ENCODE measurements around the gene DENND1B. TPM values are rescaled to one million over a fixed set of nuclear protein-coding genes. Genes with fewer than 3 reads are reported as not detected.

The DENND1B gene
- total and polyA plus RNA-seq, 2 experiments from 2014 or later, result 3.7 to 18.6 TPM

- H2AFZ ChIP-seq, result no peak overlapping the region
- H3K27ac ChIP-seq, result no peak overlapping the region
- H3K36me3 ChIP-seq (replicated peaks; ENCODE audit: insufficient read depth, low read depth), result no peaks in the 10 kb centered on the region
- no peaks in the 10 kb centered on the region for H3K79me2 ChIP-seq
- DNase-seq (ENCODE audit: low spot score), result peak; percentile 14
- no peaks in the 10 kb centered on the region for H3K9me3 ChIP-seq (ENCODE audit: low read depth)
- no peak overlapping the region for H3K4me2 ChIP-seq
- no peaks in the 10 kb centered on the region for H3K9me2 ChIP-seq (replicated peaks; ENCODE audit: insufficient read depth)
- H3K4me3 ChIP-seq, result no peak overlapping the region
- WGBS (ENCODE audit: low lambda C conversion rate, missing lambda C conversion rate), result 51% methylated on average over 3 of the region's 3 CpGs
- no peaks in the 10 kb centered on the region for H3K4me1 ChIP-seq (ENCODE audit: insufficient read depth)
- TF ChIP-seq CTCF (IDR thresholded peaks at IDR 0.05; ENCODE audit: poor library complexity), result no peak
- TF ChIP-seq EZH2 (IDR thresholded peaks at IDR 0.05; ENCODE audit: borderline replicate concordance), result no peak
- no peak for TF ChIP-seq EZH2phosphoT487 (IDR thresholded peaks at IDR 0.05; ENCODE audit: low read depth, severe bottlenecking, unreplicated experiment)
- H4K20me1 ChIP-seq (ENCODE audit: insufficient read depth, poor library complexity, severe bottlenecking), result no peaks in the 10 kb centered on the region
- H3K27me3 ChIP-seq, result no peaks in the 10 kb centered on the region
Observed at GRCh38 chr1:197485790-197486189, 289.5 kb downstream of the DENND1B start.

GRCh38 chr1:197481101-197481500 lies 294.2 kb downstream of the DENND1B start:
- DNase-seq (ENCODE audit: low spot score), result no peak
- no peaks in the 10 kb centered on the region for H4K20me1 ChIP-seq (ENCODE audit: insufficient read depth, poor library complexity, severe bottlenecking)
- TF ChIP-seq CTCF (IDR thresholded peaks at IDR 0.05; ENCODE audit: poor library complexity), result no peak
- no peak for TF ChIP-seq EZH2phosphoT487 (IDR thresholded peaks at IDR 0.05; ENCODE audit: low read depth, severe bottlenecking, unreplicated experiment)
- TF ChIP-seq EZH2 (IDR thresholded peaks at IDR 0.05; ENCODE audit: borderline replicate concordance), result no peak

GRCh38 chr1:197480446-197480845 lies 294.8 kb downstream of the DENND1B start:
- no peaks in the 10 kb centered on the region for H3K27me3 ChIP-seq
- no peaks in the 10 kb centered on the region for H3K79me2 ChIP-seq
- 84% methylated on average over 6 of the region's 6 CpGs for WGBS (ENCODE audit: low lambda C conversion rate, missing lambda C conversion rate)
- H3K36me3 ChIP-seq (replicated peaks; ENCODE audit: insufficient read depth, low read depth), result no peaks in the 10 kb centered on the region
- no peak overlapping the region for H2AFZ ChIP-seq
- no peak overlapping the region for H3K4me2 ChIP-seq
- TF ChIP-seq EZH2 (IDR thresholded peaks at IDR 0.05; ENCODE audit: borderline replicate concordance) (no peak), EZH2phosphoT487 (IDR thresholded peaks at IDR 0.05; ENCODE audit: low read depth, severe bottlenecking, unreplicated experiment) (no peak), CTCF (IDR thresholded peaks at IDR 0.05; ENCODE audit: poor library complexity) (no peak)
- no peak overlapping the region for H3K4me3 ChIP-seq
- no peak overlapping the region for H3K27ac ChIP-seq
- DNase-seq (ENCODE audit: low spot score), result no peak
- H3K4me1 ChIP-seq (ENCODE audit: insufficient read depth), result no peaks in the 10 kb centered on the region
- H4K20me1 ChIP-seq (ENCODE audit: insufficient read depth, poor library complexity, severe bottlenecking), result no peaks in the 10 kb centered on the region
- H3K9me2 ChIP-seq (replicated peaks; ENCODE audit: insufficient read depth), result no peaks in the 10 kb centered on the region
- no peaks in the 10 kb centered on the region for H3K9me3 ChIP-seq (ENCODE audit: low read depth)

More at GRCh38 chr1:197481101-197481500, 294.2 kb downstream of the DENND1B start:
- Histone ChIP-seq H3K4me3 (no peak overlapping the region), H3K4me1 (ENCODE audit: insufficient read depth) (no peaks in the 10 kb centered on the region), H3K4me2 (no peak overlapping the region), H3K27me3 (no peaks in the 10 kb centered on the region), H3K9me3 (ENCODE audit: low read depth) (no peaks in the 10 kb centered on the region), H3K79me2 (no peaks in the 10 kb centered on the region), H3K27ac (no peak overlapping the region), H3K9me2 (replicated peaks; ENCODE audit: insufficient read depth) (no peaks in the 10 kb centered on the region), H2AFZ (no peak overlapping the region), H3K36me3 (replicated peaks; ENCODE audit: insufficient read depth, low read depth) (no peaks in the 10 kb centered on the region)
- WGBS (ENCODE audit: low lambda C conversion rate, missing lambda C conversion rate), result 46% methylated on average over 4 of the region's 4 CpGs

GRCh38 chr1:197472141-197472540 lies 303.1 kb downstream of the DENND1B start:
- Histone ChIP-seq H3K79me2 (no peaks in the 10 kb centered on the region), H4K20me1 (ENCODE audit: insufficient read depth, poor library complexity, severe bottlenecking) (no peaks in the 10 kb centered on the region), H3K4me2 (no peak overlapping the region), H3K9me3 (ENCODE audit: low read depth) (no peaks in the 10 kb centered on the region), H3K9me2 (replicated peaks; ENCODE audit: insufficient read depth) (no peaks in the 10 kb centered on the region), H3K36me3 (replicated peaks; ENCODE audit: insufficient read depth, low read depth) (no peaks in the 10 kb centered on the region), H3K4me3 (no peak overlapping the region), H3K27ac (no peak overlapping the region), H3K4me1 (ENCODE audit: insufficient read depth) (peaks cover 4% of the 10 kb centered on the region), H2AFZ (no peak overlapping the region), H3K27me3 (no peaks in the 10 kb centered on the region)
- 81% methylated on average over 3 of the region's 3 CpGs for WGBS (ENCODE audit: low lambda C conversion rate, missing lambda C conversion rate)
- DNase-seq (ENCODE audit: low spot score), result no peak
- no peak for TF ChIP-seq EZH2phosphoT487 (IDR thresholded peaks at IDR 0.05; ENCODE audit: low read depth, severe bottlenecking, unreplicated experiment)
- TF ChIP-seq CTCF (IDR thresholded peaks at IDR 0.05; ENCODE audit: poor library complexity), result no peak
- TF ChIP-seq EZH2 (IDR thresholded peaks at IDR 0.05; ENCODE audit: borderline replicate concordance), result no peak
